Brain microvascular endothelial cell (primary cell): ENCODE results near the gene SLC16A6.

Source experiments
- DNase-seq: peaks from one replicate; pipeline ENCODE4 v3.0.0-alpha.2; 2020
- H3K27ac ChIP-seq: fragments of 250-450 bp; sonication (Bioruptor Pico); 2 replicates; pipeline ENCODE4 v1.5.1; 2020; ENCODE audit warnings: mild to moderate bottlenecking, moderate library complexity
- H3K27me3 ChIP-seq: fragments of 250-450 bp; sonication (Bioruptor Pico); replicated peaks from 2 replicates; pipeline ENCODE4 v1.5.1; 2020; ENCODE audit warnings: mild to moderate bottlenecking
- H3K36me3 ChIP-seq: fragments of 250-450 bp; sonication (Bioruptor Pico); replicated peaks from 2 replicates; pipeline ENCODE4 v1.5.1; 2020; ENCODE audit warnings: mild to moderate bottlenecking
- H3K4me3 ChIP-seq: 2 replicates; pipeline ENCODE4 v1.5.1; 2011; ENCODE audit warnings: low read depth, mild to moderate bottlenecking, control low read depth, low read length, moderate library complexity
- in situ Hi-C: cut with HindIII; loops from 2 replicates; pipeline ENCODE4 v1.10.0; 2017; ENCODE audit warnings: low sequenced_read_pairs, low pct_ligation_motif_present
- TF ChIP-seq, protein P1 (sequence below): IDR thresholded peaks from 2 replicates; pipeline ENCODE4 v1.5.1; 2011; ENCODE audit warnings: low read depth, mild to moderate bottlenecking, moderate library complexity, low read length, control low read depth, inconsistent platforms; ENCODE audit errors: missing control alignments

The SLC16A6 gene

DNA sequence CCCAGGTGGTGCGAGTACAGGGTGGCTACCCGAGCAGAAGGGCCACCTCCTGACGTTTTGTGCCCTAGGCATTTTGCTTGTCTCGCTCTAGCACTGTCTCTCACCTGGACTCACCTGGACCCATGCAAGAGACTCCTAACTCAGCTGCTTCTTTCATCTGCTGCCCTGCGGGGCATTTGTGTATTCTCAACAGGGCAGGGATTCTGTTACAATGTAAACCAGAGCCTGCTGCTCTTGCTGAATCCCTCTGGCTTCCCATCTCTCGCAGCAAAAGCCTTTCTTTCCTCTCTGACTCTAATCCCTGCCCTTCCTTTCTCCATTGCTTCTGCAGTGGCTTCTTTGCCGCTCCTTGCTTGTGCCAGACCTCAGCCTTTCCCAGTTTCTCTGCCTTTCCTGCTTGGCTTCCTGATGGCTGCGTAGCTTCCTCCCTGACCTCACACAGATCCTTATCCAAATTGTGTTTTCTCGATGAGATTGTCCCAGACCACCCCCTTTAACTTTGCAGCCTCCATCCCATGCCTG lies 10.6 kb upstream of the SLC16A6 start:
- no peak for DNase-seq
- TF ChIP-seq, protein P1, sequence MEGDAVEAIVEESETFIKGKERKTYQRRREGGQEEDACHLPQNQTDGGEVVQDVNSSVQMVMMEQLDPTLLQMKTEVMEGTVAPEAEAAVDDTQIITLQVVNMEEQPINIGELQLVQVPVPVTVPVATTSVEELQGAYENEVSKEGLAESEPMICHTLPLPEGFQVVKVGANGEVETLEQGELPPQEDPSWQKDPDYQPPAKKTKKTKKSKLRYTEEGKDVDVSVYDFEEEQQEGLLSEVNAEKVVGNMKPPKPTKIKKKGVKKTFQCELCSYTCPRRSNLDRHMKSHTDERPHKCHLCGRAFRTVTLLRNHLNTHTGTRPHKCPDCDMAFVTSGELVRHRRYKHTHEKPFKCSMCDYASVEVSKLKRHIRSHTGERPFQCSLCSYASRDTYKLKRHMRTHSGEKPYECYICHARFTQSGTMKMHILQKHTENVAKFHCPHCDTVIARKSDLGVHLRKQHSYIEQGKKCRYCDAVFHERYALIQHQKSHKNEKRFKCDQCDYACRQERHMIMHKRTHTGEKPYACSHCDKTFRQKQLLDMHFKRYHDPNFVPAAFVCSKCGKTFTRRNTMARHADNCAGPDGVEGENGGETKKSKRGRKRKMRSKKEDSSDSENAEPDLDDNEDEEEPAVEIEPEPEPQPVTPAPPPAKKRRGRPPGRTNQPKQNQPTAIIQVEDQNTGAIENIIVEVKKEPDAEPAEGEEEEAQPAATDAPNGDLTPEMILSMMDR: no peak
- in situ Hi-C loops: no loop called here
- H3K27me3 ChIP-seq: no peaks in the 10 kb centered on the region
- H3K27ac ChIP-seq: no peak overlapping the region
- H3K36me3 ChIP-seq: no peaks in the 10 kb centered on the region
- H3K4me3 ChIP-seq: no peak overlapping the region

DNA sequence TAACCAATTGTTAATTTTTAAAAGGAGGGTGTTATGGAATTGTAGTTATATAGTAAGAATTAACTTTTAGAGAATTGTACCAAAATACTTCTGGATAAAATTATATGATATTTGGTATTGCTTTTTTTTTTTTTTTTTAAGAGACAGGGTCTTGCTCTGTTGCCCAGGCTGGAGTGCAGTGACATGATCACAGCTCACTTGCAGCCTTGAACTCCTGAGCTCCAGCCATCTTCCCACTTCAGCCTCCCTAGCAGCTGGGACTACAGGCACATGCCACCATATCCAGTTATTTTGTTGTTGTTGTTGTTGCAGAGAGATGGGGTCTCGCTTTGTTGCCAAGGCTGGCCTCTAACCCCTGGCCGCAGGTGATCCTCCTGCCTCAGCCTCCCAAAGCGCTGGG lies 8.9 kb upstream of the SLC16A6 start:
- Histone ChIP-seq H3K4me3 (no peak overlapping the region), H3K27ac (no peak overlapping the region), H3K36me3 (no peaks in the 10 kb centered on the region), H3K27me3 (no peaks in the 10 kb centered on the region)
- TF ChIP-seq, protein P1: no peak
- DNase-seq: no peak
- in situ Hi-C loops: no loop called here

DNA sequence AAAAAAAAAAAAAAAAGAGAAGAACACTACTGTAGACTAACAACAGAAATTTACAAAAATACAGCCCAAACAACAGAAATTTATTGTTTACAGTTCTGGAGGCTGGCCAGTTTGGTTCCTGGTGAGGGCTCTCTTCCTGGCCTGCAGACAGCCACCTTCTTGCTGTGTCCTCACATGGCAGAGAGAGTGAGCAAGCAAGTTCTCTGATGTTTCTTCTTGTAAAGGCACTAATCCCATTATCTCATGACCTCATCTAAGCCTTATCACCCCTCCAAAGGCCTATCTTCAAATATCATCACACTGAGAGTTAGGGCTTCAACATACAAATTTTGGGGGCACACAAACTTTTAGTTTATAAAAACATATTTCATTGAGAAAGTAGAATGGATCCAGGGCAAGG lies 7.7 kb upstream of the SLC16A6 start:
- in situ Hi-C loops: no loop called here
- no peaks in the 10 kb centered on the region for H3K36me3 ChIP-seq
- no peak for DNase-seq
- H3K27ac ChIP-seq: no peak overlapping the region
- TF ChIP-seq, protein P1: no peak
- no peak overlapping the region for H3K4me3 ChIP-seq
- H3K27me3 ChIP-seq: no peaks in the 10 kb centered on the region

DNA sequence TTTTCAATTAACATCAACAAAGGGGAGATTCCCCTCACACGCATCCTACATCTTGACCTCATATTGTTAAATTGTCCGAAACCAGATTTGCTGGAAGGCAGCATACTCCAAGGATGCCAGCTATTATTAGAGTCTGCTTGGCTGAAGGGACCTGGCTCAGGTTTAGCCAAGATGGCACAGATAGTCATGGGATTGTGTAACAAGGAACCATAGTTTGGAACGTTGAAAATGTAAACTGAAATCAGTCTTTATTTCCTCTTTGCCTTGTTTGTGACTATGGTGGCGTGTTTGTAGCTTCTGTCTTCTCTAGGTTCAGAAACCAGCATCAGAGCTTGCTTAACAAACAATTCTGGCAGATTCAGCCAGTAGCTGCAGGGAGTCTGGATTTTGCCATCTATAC lies 6.3 kb upstream of the SLC16A6 start:
- H3K4me3 ChIP-seq: no peak overlapping the region
- DNase-seq: no peak
- no peaks in the 10 kb centered on the region for H3K27me3 ChIP-seq
- H3K36me3 ChIP-seq: no peaks in the 10 kb centered on the region
- no peak overlapping the region for H3K27ac ChIP-seq
- in situ Hi-C loops: no loop called here
- TF ChIP-seq, protein P1: no peak

DNA sequence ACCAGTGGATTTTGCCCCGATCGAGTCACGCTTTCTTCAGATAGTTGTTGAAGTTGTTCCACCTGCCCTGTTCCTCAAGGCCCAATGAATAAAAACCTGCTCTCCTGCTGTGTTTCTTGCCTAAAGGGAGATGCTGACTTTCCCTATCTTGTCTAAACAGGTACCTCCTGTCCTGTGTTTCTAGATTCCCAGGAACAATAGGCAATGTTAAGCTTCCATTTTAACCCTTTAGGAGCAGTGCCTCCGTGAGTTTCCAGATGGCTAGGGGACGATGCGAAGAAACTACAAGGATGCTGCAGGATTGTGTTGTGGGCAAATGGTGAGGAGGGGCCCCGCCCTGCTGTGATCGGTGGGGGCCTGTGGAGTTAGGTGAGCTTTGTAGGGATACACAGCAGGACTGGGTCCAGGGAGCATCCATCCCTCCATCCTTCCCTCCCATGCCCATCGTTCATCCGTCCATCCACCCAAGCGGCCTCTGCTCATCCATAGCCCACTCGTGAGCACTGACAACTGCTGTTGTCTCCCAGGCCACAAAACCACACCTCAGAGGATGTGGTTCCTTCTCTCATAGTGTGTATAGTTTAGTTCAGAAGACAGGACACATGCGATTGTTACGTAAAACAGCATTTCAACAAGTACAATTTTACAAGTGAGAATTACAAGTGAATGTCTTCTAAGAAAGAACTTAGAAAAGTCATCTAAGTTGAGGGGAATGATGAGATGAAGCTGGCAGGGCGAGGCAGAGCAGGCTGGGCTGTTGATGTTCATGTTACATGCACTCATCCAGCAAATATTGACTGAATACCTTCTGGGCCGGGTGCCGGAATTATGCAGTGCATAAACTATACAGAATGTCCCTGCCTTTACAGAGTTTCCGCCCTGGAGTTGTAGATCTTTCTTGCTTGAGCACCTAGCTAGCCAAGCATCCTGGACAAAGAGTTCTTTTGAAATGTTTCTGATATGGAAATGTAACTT lies 5.6 kb upstream of the SLC16A6 start:
- Histone ChIP-seq H3K36me3 (no peaks in the 10 kb centered on the region), H3K27me3 (no peaks in the 10 kb centered on the region), H3K4me3 (no peak overlapping the region), H3K27ac (no peak overlapping the region)
- TF ChIP-seq, protein P1: no peak
- in situ Hi-C loops: no loop called here
- DNase-seq: no peak
